ENCODE data around the gene KIF25.

DNA sequence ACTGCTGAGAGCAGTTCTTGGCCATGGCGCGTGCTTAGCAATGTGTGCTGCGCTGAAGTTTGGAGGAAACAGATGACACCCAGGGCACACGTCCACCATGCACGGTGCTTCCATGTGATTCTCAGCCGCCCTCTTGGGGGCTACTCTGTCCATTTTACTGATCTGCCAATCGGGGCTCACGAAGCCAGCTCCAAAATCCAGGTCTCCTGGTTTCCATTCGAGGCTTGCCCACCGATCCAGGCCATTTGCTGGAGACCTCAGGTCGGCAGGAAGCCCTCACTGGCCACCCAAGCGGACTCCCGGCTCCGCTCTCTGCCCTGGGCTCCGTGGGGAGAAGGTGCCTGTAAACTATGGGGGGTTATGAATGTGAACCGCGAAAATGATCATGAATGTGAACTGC is 93.2 kb downstream of the KIF25 start:
- TF ChIP-seq TEAD4 (IDR thresholded peaks at IDR 0.05) (no peak), FOXM1 (IDR thresholded peaks at IDR 0.05; ENCODE audit: borderline replicate concordance, low read depth) (no peak), TAF1 (IDR thresholded peaks at IDR 0.05; ENCODE audit: low read depth) (no peak), CREB1 (IDR thresholded peaks at IDR 0.05; ENCODE audit: low read depth) (no peak), EGR1 (IDR thresholded peaks at IDR 0.05) (no peak), CEBPB (IDR thresholded peaks at IDR 0.05) (no peak), ZBTB7A (IDR thresholded peaks at IDR 0.05; ENCODE audit: low read depth) (no peak), TCF12 (IDR thresholded peaks at IDR 0.05; ENCODE audit: low read depth) (no peak), EP300 (IDR thresholded peaks at IDR 0.05; ENCODE audit: borderline replicate concordance) (no peak), NFIC (IDR thresholded peaks at IDR 0.05) (no peak), RAD21 (IDR thresholded peaks at IDR 0.05; ENCODE audit: low read depth) (no peak), YY1 (IDR thresholded peaks at IDR 0.05; ENCODE audit: low read depth) (no peak)
- TF ChIP-seq, protein P1, sequence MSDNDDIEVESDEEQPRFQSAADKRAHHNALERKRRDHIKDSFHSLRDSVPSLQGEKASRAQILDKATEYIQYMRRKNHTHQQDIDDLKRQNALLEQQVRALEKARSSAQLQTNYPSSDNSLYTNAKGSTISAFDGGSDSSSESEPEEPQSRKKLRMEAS (IDR thresholded peaks at IDR 0.05) = no peak
- TF ChIP-seq, protein P2, sequence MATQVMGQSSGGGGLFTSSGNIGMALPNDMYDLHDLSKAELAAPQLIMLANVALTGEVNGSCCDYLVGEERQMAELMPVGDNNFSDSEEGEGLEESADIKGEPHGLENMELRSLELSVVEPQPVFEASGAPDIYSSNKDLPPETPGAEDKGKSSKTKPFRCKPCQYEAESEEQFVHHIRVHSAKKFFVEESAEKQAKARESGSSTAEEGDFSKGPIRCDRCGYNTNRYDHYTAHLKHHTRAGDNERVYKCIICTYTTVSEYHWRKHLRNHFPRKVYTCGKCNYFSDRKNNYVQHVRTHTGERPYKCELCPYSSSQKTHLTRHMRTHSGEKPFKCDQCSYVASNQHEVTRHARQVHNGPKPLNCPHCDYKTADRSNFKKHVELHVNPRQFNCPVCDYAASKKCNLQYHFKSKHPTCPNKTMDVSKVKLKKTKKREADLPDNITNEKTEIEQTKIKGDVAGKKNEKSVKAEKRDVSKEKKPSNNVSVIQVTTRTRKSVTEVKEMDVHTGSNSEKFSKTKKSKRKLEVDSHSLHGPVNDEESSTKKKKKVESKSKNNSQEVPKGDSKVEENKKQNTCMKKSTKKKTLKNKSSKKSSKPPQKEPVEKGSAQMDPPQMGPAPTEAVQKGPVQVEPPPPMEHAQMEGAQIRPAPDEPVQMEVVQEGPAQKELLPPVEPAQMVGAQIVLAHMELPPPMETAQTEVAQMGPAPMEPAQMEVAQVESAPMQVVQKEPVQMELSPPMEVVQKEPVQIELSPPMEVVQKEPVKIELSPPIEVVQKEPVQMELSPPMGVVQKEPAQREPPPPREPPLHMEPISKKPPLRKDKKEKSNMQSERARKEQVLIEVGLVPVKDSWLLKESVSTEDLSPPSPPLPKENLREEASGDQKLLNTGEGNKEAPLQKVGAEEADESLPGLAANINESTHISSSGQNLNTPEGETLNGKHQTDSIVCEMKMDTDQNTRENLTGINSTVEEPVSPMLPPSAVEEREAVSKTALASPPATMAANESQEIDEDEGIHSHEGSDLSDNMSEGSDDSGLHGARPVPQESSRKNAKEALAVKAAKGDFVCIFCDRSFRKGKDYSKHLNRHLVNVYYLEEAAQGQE (IDR thresholded peaks at IDR 0.05; ENCODE audit: low read depth) = no peak

Measured in Ishikawa (cell line).